ENCODE data around the gene PLB1. TPM values are rescaled to one million over a fixed set of nuclear protein-coding genes. Genes with fewer than 3 reads are reported as not detected.
"Not testable (repeated sequence)": the region's sequence is repeated elsewhere in the genome, so short reads cannot be mapped to it uniquely, and the experiment has no call there.

The PLB1 gene
- total and polyA plus RNA-seq, 2 experiments from 2014 or later: 19.2 to 19.7 TPM

DNA sequence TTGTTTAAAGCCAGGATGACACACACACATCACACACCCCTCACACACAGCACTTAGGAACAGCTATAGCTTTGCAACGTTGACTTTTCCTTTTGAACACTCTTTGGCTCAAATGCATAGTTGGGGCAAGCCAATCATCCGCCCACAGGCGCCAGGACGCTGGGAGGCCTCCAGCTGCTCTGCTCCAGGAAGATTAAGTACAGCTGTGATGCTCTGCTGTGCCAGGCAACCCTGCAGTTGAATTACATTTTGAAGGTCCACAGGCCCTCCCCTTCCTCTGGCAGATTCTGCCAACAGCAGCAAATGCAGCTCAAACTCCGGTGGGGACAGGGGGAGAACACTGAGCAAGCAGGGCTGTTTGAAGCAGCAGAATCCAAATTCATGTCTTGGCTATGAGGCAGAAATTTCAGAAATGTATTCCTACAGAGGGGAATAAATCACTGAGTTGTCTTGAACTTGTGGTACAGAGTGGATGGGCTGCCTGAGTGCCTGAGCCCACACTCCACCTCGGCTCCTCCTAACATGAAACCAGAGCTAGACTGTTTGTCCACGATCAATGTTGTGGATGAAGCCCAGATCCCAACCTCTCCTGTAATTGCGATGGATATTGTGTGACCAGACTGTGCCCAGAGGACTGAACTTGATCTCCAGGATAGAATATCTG is 169.3 kb downstream of the PLB1 start:
- 39% methylated on average over 8 of the region's 8 CpGs for WGBS (ENCODE audit: low lambda C conversion rate, missing lambda C conversion rate)
- TF ChIP-seq, protein P1, sequence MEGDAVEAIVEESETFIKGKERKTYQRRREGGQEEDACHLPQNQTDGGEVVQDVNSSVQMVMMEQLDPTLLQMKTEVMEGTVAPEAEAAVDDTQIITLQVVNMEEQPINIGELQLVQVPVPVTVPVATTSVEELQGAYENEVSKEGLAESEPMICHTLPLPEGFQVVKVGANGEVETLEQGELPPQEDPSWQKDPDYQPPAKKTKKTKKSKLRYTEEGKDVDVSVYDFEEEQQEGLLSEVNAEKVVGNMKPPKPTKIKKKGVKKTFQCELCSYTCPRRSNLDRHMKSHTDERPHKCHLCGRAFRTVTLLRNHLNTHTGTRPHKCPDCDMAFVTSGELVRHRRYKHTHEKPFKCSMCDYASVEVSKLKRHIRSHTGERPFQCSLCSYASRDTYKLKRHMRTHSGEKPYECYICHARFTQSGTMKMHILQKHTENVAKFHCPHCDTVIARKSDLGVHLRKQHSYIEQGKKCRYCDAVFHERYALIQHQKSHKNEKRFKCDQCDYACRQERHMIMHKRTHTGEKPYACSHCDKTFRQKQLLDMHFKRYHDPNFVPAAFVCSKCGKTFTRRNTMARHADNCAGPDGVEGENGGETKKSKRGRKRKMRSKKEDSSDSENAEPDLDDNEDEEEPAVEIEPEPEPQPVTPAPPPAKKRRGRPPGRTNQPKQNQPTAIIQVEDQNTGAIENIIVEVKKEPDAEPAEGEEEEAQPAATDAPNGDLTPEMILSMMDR (IDR thresholded peaks at IDR 0.05; ENCODE audit: poor library complexity): no peak
- TF ChIP-seq EZH2phosphoT487 (IDR thresholded peaks at IDR 0.05; ENCODE audit: low read depth, severe bottlenecking, unreplicated experiment) (no peak), EZH2 (IDR thresholded peaks at IDR 0.05; ENCODE audit: borderline replicate concordance) (no peak)
- DNase-seq (ENCODE audit: low spot score): peak; percentile 83
- peak overlapping the region; percentile 61 for H3K4me2 ChIP-seq
- H3K36me3 ChIP-seq (replicated peaks; ENCODE audit: insufficient read depth, low read depth): no peaks in the 10 kb centered on the region
- H3K9me2 ChIP-seq (replicated peaks; ENCODE audit: insufficient read depth): no peaks in the 10 kb centered on the region
- H4K20me1 ChIP-seq (ENCODE audit: insufficient read depth, poor library complexity, severe bottlenecking): no peaks in the 10 kb centered on the region
- peaks cover 38% of the 10 kb centered on the region for H3K4me1 ChIP-seq (ENCODE audit: insufficient read depth)
- H3K4me3 ChIP-seq: no peak overlapping the region
- H3K27me3 ChIP-seq: no peaks in the 10 kb centered on the region
- H3K9me3 ChIP-seq (ENCODE audit: low read depth): no peaks in the 10 kb centered on the region
- peak overlapping the region; percentile 90 for H3K27ac ChIP-seq
- H3K79me2 ChIP-seq: no peaks in the 10 kb centered on the region
- no peak overlapping the region for H2AFZ ChIP-seq

DNA sequence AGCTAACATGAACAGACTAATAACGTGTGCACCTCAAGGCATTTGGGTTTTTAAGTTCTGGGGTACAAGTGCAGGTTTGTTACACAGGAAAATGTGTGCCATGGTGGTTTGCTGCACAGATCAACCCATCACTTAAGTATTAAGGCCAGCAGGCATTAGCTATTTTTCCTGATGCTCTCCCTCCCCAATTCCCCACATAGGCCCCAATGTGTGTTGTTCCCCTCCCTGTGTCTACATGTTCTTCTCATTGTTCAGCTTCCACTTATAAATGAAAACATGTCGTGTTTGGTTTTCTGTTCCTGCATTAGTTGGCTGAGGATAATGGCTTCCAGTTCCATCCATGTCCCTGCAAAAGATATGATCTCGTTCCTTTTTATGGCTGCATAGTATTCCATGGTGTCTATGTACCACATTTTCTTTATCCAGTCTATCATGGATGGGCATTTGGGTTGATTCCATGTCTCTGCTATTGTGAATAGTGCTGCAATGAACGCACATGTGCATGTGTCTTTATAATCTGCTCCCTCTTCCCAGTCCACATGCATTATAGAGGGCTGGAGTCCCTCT is 170.0 kb downstream of the PLB1 start:
- H3K27ac ChIP-seq: peak overlapping the region; percentile 90
- H3K36me3 ChIP-seq (replicated peaks; ENCODE audit: insufficient read depth, low read depth); H3K9me3 ChIP-seq (ENCODE audit: low read depth); DNase-seq (ENCODE audit: low spot score); H3K79me2 ChIP-seq; H3K9me2 ChIP-seq (replicated peaks; ENCODE audit: insufficient read depth); H3K27me3 ChIP-seq; H4K20me1 ChIP-seq (ENCODE audit: insufficient read depth, poor library complexity, severe bottlenecking); H3K4me3 ChIP-seq; H2AFZ ChIP-seq: not testable (repeated sequence)
- peak overlapping the region; percentile 61 for H3K4me2 ChIP-seq
- 83% methylated on average over 4 of the region's 4 CpGs for WGBS (ENCODE audit: low lambda C conversion rate, missing lambda C conversion rate)
- peaks cover 38% of the 10 kb centered on the region for H3K4me1 ChIP-seq (ENCODE audit: insufficient read depth)

DNA sequence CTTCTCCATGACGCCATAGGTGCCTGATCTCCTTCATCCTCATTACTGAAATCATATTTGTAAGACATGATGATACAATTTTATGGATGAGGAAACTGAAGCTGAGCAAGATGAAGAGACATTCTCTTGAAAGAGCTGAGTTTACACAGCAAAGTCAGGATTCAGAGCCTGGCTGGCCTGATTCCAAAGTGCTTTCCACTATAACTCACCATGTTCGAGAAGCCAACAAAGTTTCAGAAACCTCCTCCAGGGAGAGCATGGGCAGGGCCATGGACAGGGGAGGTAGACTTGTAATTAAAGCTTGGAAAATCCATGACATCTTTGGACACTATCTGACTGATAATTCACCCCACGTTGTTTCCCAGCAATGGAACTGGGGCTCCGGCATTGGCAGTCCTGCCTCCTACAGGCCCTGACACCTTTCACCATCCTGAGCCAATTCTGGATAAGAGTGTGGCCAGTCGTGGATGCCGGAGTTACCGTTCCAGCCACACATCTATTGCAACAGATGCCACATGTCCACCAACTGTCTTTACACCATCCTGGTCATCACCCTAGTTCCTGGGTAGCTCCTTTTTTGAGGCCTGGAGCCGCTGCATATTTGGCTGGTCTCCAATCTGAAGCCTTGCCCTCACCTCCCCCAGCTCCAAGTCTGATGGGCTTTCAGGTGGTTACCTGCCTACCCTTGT is 170.8 kb downstream of the PLB1 start:
- H3K27me3 ChIP-seq: no peaks in the 10 kb centered on the region
- no peaks in the 10 kb centered on the region for H3K9me3 ChIP-seq (ENCODE audit: low read depth)
- no peak overlapping the region for H2AFZ ChIP-seq
- no peaks in the 10 kb centered on the region for H3K9me2 ChIP-seq (replicated peaks; ENCODE audit: insufficient read depth)
- peaks cover 38% of the 10 kb centered on the region for H3K4me1 ChIP-seq (ENCODE audit: insufficient read depth)
- no peak for DNase-seq (ENCODE audit: low spot score)
- no peaks in the 10 kb centered on the region for H3K36me3 ChIP-seq (replicated peaks; ENCODE audit: insufficient read depth, low read depth)
- no peaks in the 10 kb centered on the region for H3K79me2 ChIP-seq
- no peaks in the 10 kb centered on the region for H4K20me1 ChIP-seq (ENCODE audit: insufficient read depth, poor library complexity, severe bottlenecking)
- no peak overlapping the region for H3K4me2 ChIP-seq
- H3K4me3 ChIP-seq: no peak overlapping the region
- TF ChIP-seq, protein P1 (IDR thresholded peaks at IDR 0.05; ENCODE audit: poor library complexity): no peak
- TF ChIP-seq EZH2 (IDR thresholded peaks at IDR 0.05; ENCODE audit: borderline replicate concordance) (no peak), EZH2phosphoT487 (IDR thresholded peaks at IDR 0.05; ENCODE audit: low read depth, severe bottlenecking, unreplicated experiment) (no peak)
- H3K27ac ChIP-seq: peak overlapping the region; percentile 90
- WGBS (ENCODE audit: low lambda C conversion rate, missing lambda C conversion rate): 91% methylated on average over 8 of the region's 8 CpGs

DNA sequence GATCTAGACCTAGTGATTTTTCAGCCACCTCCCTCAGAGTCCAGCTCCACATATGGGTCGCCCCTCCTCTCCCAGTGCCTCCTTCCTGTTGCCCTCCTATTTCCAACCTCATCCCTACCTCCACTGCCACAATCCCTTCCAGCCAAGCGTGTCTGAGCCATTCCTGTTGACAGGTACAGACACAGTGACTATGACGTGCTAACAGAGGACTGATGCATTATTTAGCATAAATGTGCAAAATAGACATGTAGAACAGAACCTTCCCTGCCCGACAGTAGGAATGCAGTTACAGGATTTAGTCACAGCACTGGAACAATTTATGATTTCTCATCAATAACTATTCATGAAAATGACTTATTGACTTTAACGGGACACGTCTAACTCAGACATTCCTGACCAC is 171.4 kb downstream of the PLB1 start:
- WGBS (ENCODE audit: low lambda C conversion rate, missing lambda C conversion rate): 96% methylated on average over 6 of the region's 6 CpGs
- H2AFZ ChIP-seq: no peak overlapping the region
- H4K20me1 ChIP-seq (ENCODE audit: insufficient read depth, poor library complexity, severe bottlenecking): no peaks in the 10 kb centered on the region
- no peak for DNase-seq (ENCODE audit: low spot score)
- H3K36me3 ChIP-seq (replicated peaks; ENCODE audit: insufficient read depth, low read depth): no peaks in the 10 kb centered on the region
- H3K27me3 ChIP-seq: no peaks in the 10 kb centered on the region
- TF ChIP-seq EZH2 (IDR thresholded peaks at IDR 0.05; ENCODE audit: borderline replicate concordance): no peak
- no peak overlapping the region for H3K27ac ChIP-seq
- H3K4me2 ChIP-seq: no peak overlapping the region
- no peak overlapping the region for H3K4me3 ChIP-seq
- H3K9me2 ChIP-seq (replicated peaks; ENCODE audit: insufficient read depth): no peaks in the 10 kb centered on the region
- peaks cover 32% of the 10 kb centered on the region for H3K4me1 ChIP-seq (ENCODE audit: insufficient read depth)
- H3K79me2 ChIP-seq: no peaks in the 10 kb centered on the region
- no peaks in the 10 kb centered on the region for H3K9me3 ChIP-seq (ENCODE audit: low read depth)
